ENCODE data around the gene TGFBR3.
A peak's percentile ranks its signal among the peaks of the same experiment; 100 is the strongest.
"Not testable (repeated sequence)": the region's sequence is repeated elsewhere in the genome, so short reads cannot be mapped to it uniquely, and the experiment has no call there.

TGFBR3 gene

GRCh38 chr1:91883470-91883869, 2.5 kb downstream of the TGFBR3 start:
- no peak for DNase-seq (ENCODE audit: low read depth in 2 of 2)

GRCh38 chr1:91881280-91881679, 4.7 kb downstream of the TGFBR3 start:
- DNase-seq (ENCODE audit: low read depth in 2 of 2): no peak

- no peak for DNase-seq (ENCODE audit: low read depth in 2 of 2)
These were observed 6.2 kb downstream of the TGFBR3 start for GRCh38 chr1:91879733-91880132.

GRCh38 chr1:91877574-91878208, 8.3 kb downstream of the TGFBR3 start:
- DNase-seq (ENCODE audit: low read depth in 2 of 2): no peak

- DNase-seq (ENCODE audit: low read depth in 2 of 2): no peak
These were observed 9.0 kb downstream of the TGFBR3 start for GRCh38 chr1:91876781-91877573.

- peak; percentile 51 for DNase-seq (ENCODE audit: low read depth in 2 of 2)
These were observed 9.9 kb downstream of the TGFBR3 start for GRCh38 chr1:91876040-91876470.

- no peak for DNase-seq (ENCODE audit: low read depth in 2 of 2)
These were observed 11.8 kb downstream of the TGFBR3 start for GRCh38 chr1:91874167-91874566.

GRCh38 chr1:91872559-91873081, 13.3 kb downstream of the TGFBR3 start:
- peak in 1 of 2 donors; percentile 30 for DNase-seq (ENCODE audit: low read depth in 2 of 2)

GRCh38 chr1:91872000-91872399, 14.0 kb downstream of the TGFBR3 start:
- no peak for DNase-seq (ENCODE audit: low read depth in 2 of 2)

GRCh38 chr1:91870322-91870721, 15.6 kb downstream of the TGFBR3 start:
- no peak for DNase-seq (ENCODE audit: low read depth in 2 of 2)

GRCh38 chr1:91866425-91866824, 19.5 kb downstream of the TGFBR3 start:
- DNase-seq (ENCODE audit: low read depth in 2 of 2): no peak

GRCh38 chr1:91864017-91864700, 21.8 kb downstream of the TGFBR3 start:
- no peak for DNase-seq (ENCODE audit: low read depth in 2 of 2)

GRCh38 chr1:91863498-91863897, 22.5 kb downstream of the TGFBR3 start:
- no peak for DNase-seq (ENCODE audit: low read depth in 2 of 2)

GRCh38 chr1:91862120-91862519, 23.8 kb downstream of the TGFBR3 start:
- DNase-seq (ENCODE audit: low read depth in 2 of 2): no peak

GRCh38 chr1:91857557-91858239, 28.3 kb downstream of the TGFBR3 start:
- no peak for DNase-seq (ENCODE audit: low read depth in 2 of 2)

- DNase-seq (ENCODE audit: low read depth in 2 of 2): no peak
These were observed 29.0 kb downstream of the TGFBR3 start for GRCh38 chr1:91856996-91857395.

GRCh38 chr1:91854852-91855534, 31.0 kb downstream of the TGFBR3 start:
- DNase-seq (ENCODE audit: low read depth in 2 of 2): no peak

- no peak for DNase-seq (ENCODE audit: low read depth in 2 of 2)
These were observed 32.6 kb downstream of the TGFBR3 start for GRCh38 chr1:91853397-91853796.

- not testable (repeated sequence) for DNase-seq (ENCODE audit: low read depth in 2 of 2)
These were observed 33.9 kb downstream of the TGFBR3 start for GRCh38 chr1:91852011-91852410.

- DNase-seq (ENCODE audit: low read depth in 2 of 2): no peak
These were observed 34.6 kb downstream of the TGFBR3 start for GRCh38 chr1:91851130-91852010.
